ENCODE results near the gene ZBTB20. TPM values are rescaled to one million over a fixed set of nuclear protein-coding genes. Genes with fewer than 3 reads are reported as not detected.

ZBTB20 gene
- total RNA-seq, 1 experiment from 2014 or later = 10.7 TPM

GRCh38 chr3:115148142-115148790 lies 1.2 kb upstream of the ZBTB20 start:
- CTCF ChIA-PET = interaction anchor here (1.1 kb wide), 1 partner anchor 49 kb away, joined by 3 read pairs; no protein-coding TSS in a partner anchor
- DNase-seq (ENCODE audit: unreplicated experiment) = no peak
- Mint-ChIP-seq H3K27me3 (ENCODE audit: insufficient read depth, unreplicated experiment) (no peaks in the 10 kb centered on the region), H3K4me1 (ENCODE audit: insufficient read depth, unreplicated experiment) (peaks cover 6% of the 10 kb centered on the region), H3K9me3 (ENCODE audit: unreplicated experiment) (no peaks in the 10 kb centered on the region), H3K36me3 (ENCODE audit: insufficient read depth, unreplicated experiment) (peaks cover 4% of the 10 kb centered on the region), H3K27ac (ENCODE audit: low read depth, unreplicated experiment) (peak overlapping the region; percentile 97), H3K4me3 (ENCODE audit: unreplicated experiment) (peak overlapping the region; percentile 82)
- intact Hi-C loops (cut with micrococcal nuclease) = loop anchor here (5.0 kb wide), 1 partner anchor 51 kb away; no protein-coding TSS in a partner anchor
- BruUV-seq (replicated peaks) = TSS peak; percentile 70
- POLR2A ChIA-PET = interaction anchor here (0.6 to 5.0 kb wide), 7 partner anchors 11 to 1064 kb away, joined by 3 to 49 read pairs (median 4); no protein-coding TSS in a partner anchor
- no peak for TF ChIP-seq CTCF (IDR thresholded peaks at IDR 0.05; ENCODE audit: unreplicated experiment)

- ChIA-PET POLR2A (interaction anchor here (0.6 to 5.0 kb wide), 19 partner anchors 9 to 1401 kb away, joined by 3 to 49 read pairs (median 4); partner anchors contain the start of gene ATP6V1A), CTCF (interaction anchor here (0.6 to 1.0 kb wide), 3 partner anchors 56 to 1401 kb away, joined by 3 to 4 read pairs (median 3); partner anchors contain the start of gene ATP6V1A)
- BruUV-seq (replicated peaks) = no TSS peak
- peak overlapping the region; percentile 82 for H3K4me3 Mint-ChIP-seq (ENCODE audit: unreplicated experiment)
- peaks cover 1% of the 10 kb centered on the region for H3K36me3 Mint-ChIP-seq (ENCODE audit: insufficient read depth, unreplicated experiment)
- intact Hi-C loops (cut with micrococcal nuclease) = loop anchor here (1.0 to 5.0 kb wide), 2 partner anchors 50 to 289 kb away; no protein-coding TSS in a partner anchor
- DNase-seq (ENCODE audit: unreplicated experiment) = peak; percentile 100
- peaks cover 6% of the 10 kb centered on the region for H3K4me1 Mint-ChIP-seq (ENCODE audit: insufficient read depth, unreplicated experiment)
- no peaks in the 10 kb centered on the region for H3K27me3 Mint-ChIP-seq (ENCODE audit: insufficient read depth, unreplicated experiment)
- peak overlapping the region; percentile 97 for H3K27ac Mint-ChIP-seq (ENCODE audit: low read depth, unreplicated experiment)
- no peaks in the 10 kb centered on the region for H3K9me3 Mint-ChIP-seq (ENCODE audit: unreplicated experiment)
- no peak for TF ChIP-seq CTCF (IDR thresholded peaks at IDR 0.05; ENCODE audit: unreplicated experiment)
Measured at GRCh38 chr3:115147329-115148141, 447 bp upstream of the ZBTB20 start.

GRCh38 chr3:115146032-115146417 lies 1.1 kb downstream of the ZBTB20 start:
- CTCF ChIA-PET = interaction anchor here (0.6 to 2.2 kb wide), 4 partner anchors 22 to 55 kb away, joined by 3 to 8 read pairs (median 7); no protein-coding TSS in a partner anchor
- H3K4me1 Mint-ChIP-seq (ENCODE audit: insufficient read depth, unreplicated experiment) = peaks cover 6% of the 10 kb centered on the region
- DNase-seq (ENCODE audit: unreplicated experiment) = peak; percentile 47
- peak overlapping the region; percentile 97 for H3K27ac Mint-ChIP-seq (ENCODE audit: low read depth, unreplicated experiment)
- H3K36me3 Mint-ChIP-seq (ENCODE audit: insufficient read depth, unreplicated experiment) = no peaks in the 10 kb centered on the region
- no peaks in the 10 kb centered on the region for H3K9me3 Mint-ChIP-seq (ENCODE audit: unreplicated experiment)
- H3K27me3 Mint-ChIP-seq (ENCODE audit: insufficient read depth, unreplicated experiment) = no peaks in the 10 kb centered on the region
- POLR2A ChIA-PET = interaction anchor here (0.6 to 5.0 kb wide), 17 partner anchors 11 to 739 kb away, joined by 3 to 49 read pairs (median 6); no protein-coding TSS in a partner anchor
- no TSS peak for BruUV-seq (replicated peaks)
- H3K4me3 Mint-ChIP-seq (ENCODE audit: unreplicated experiment) = peak overlapping the region; percentile 82
- intact Hi-C loops (cut with micrococcal nuclease) = loop anchor here (5.0 kb wide), 1 partner anchor 49 kb away; no protein-coding TSS in a partner anchor
- TF ChIP-seq CTCF (IDR thresholded peaks at IDR 0.05; ENCODE audit: unreplicated experiment) = no peak

Data from MCF 10A (cell line).